Measurements from ENCODE around the gene GABARAP. TPM values are rescaled to one million over a fixed set of nuclear protein-coding genes. Genes with fewer than 3 reads are reported as not detected.

The GABARAP gene
- total RNA-seq, 4 donors from 2014 or later = 112 to 840 (median 273) TPM

GRCh38 chr17:7214300-7215135 is 27.7 kb downstream of the GABARAP start:
- WGBS, 2 donors = 1% methylated on average over 40 to 43 of the region's 45 CpGs
- peak; percentile 96 to 98 for DNase-seq
- Histone ChIP-seq H3K4me1 (peaks cover 25 to 59% of the 10 kb centered on the region in 2 donors), H3K36me3 (no peaks in the 10 kb centered on the region), H3K9me3 (no peaks in the 10 kb centered on the region), H3K4me3 (replicated peaks in 1 of 3) (peak overlapping the region in 2 of 3 donors; percentile 19 to 35), H3K27me3 (no peaks in the 10 kb centered on the region), H3K27ac (peak overlapping the region in 2 of 3 donors; percentile 31 to 68)
- intact Hi-C loops (cut with DNase I) = no loop called here
- TF ChIP-seq POLR2A (IDR thresholded peaks at IDR 0.05) (no peak), CTCF (IDR thresholded peaks at IDR 0.05) (peak in 5 of 6 experiments; percentile 13 to 47 (median 37))

GRCh38 chr17:7213895-7214299 is 28.4 kb downstream of the GABARAP start:
- H3K27ac ChIP-seq = peak overlapping the region in 1 of 3 donors; percentile 68
- H3K4me3 ChIP-seq (replicated peaks in 1 of 3) = peak overlapping the region in 1 of 3 donors; percentile 35
- peak; percentile 50 to 69 for DNase-seq
- WGBS, 2 donors = 3 to 6% methylated on average over 15 of the region's 15 CpGs
- TF ChIP-seq POLR2A (IDR thresholded peaks at IDR 0.05) (no peak), CTCF (IDR thresholded peaks at IDR 0.05) (peak in 3 of 6 experiments; percentile 35 to 37 (median 37))
- H3K9me3 ChIP-seq = no peaks in the 10 kb centered on the region
- peaks cover 25 to 53% of the 10 kb centered on the region in 2 donors for H3K4me1 ChIP-seq
- H3K36me3 ChIP-seq = no peaks in the 10 kb centered on the region
- H3K27me3 ChIP-seq = no peaks in the 10 kb centered on the region
- intact Hi-C loops (cut with DNase I) = no loop called here

- WGBS, 2 donors = 33 to 42% methylated on average over 27 to 35 of the region's 37 CpGs
- no peak for DNase-seq
- intact Hi-C loops (cut with DNase I) = no loop called here
- no peak for TF ChIP-seq CTCF (IDR thresholded peaks at IDR 0.05)
- H3K27me3 ChIP-seq = no peaks in the 10 kb centered on the region
- H3K9me3 ChIP-seq = no peaks in the 10 kb centered on the region
- peaks cover 13 to 35% of the 10 kb centered on the region in 2 donors for H3K4me1 ChIP-seq
- no peak overlapping the region for H3K27ac ChIP-seq
- no peaks in the 10 kb centered on the region for H3K36me3 ChIP-seq
- no peak overlapping the region for H3K4me3 ChIP-seq (replicated peaks in 1 of 3)
These were observed 30.6 kb downstream of the GABARAP start for GRCh38 chr17:7211491-7212273.

- H3K36me3 ChIP-seq = no peaks in the 10 kb centered on the region
- H3K27me3 ChIP-seq = no peaks in the 10 kb centered on the region
- DNase-seq = no peak
- H3K27ac ChIP-seq = no peak overlapping the region
- peaks cover 4 to 20% of the 10 kb centered on the region in 2 donors for H3K4me1 ChIP-seq
- no peak overlapping the region for H3K4me3 ChIP-seq (replicated peaks in 1 of 3)
- no peaks in the 10 kb centered on the region for H3K9me3 ChIP-seq
- WGBS, 2 donors = 81 to 88% methylated on average over 9 of the region's 9 CpGs
- intact Hi-C loops (cut with DNase I) = no loop called here
- no peak for TF ChIP-seq POLR2A (IDR thresholded peaks at IDR 0.05)
- no peak for TF ChIP-seq CTCF (IDR thresholded peaks at IDR 0.05)
These were observed 33.3 kb downstream of the GABARAP start for GRCh38 chr17:7208754-7209460.

All from thyroid gland (tissue), 4 donors.